ENCODE results near the gene BTBD7. TPM values are rescaled to one million over a fixed set of nuclear protein-coding genes. Genes with fewer than 3 reads are reported as not detected.

The BTBD7 gene
- total RNA-seq, 1 donor from 2014 or later = 39.4 TPM

DNA sequence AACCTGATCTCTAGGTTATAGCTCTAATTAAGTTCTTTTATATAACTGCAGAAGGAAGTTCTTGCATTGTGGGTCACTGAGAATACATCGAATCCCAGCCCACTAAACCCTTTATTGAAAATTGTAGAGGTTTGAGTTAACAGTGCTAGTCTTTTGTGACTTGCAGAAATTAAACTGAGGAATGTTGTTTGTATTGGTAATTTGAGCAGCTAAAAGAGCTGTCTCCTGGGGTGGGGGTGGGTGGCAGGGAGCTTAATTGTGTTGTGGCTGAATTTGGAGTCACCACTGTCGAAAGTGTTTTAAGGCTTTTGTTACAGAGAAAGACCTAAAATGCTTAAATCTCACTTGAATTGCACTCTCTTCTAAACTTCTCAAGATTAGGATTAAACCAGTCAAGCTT is 11.0 kb upstream of the BTBD7 start:
- no peak for ATAC-seq
- Histone ChIP-seq H3K27me3 (ENCODE audit: low read depth) (no peaks in the 10 kb centered on the region), H3K4me1 (no peaks in the 10 kb centered on the region), H3K9me3 (no peaks in the 10 kb centered on the region), H3K36me3 (no peaks in the 10 kb centered on the region), H3K27ac (no peak overlapping the region), H3K4me3 (no peak overlapping the region)
- intact Hi-C loops (cut with DNase I) = no loop called here
- no peak for TF ChIP-seq CTCF (IDR thresholded peaks at IDR 0.05)
- DNase-seq = no peak

DNA sequence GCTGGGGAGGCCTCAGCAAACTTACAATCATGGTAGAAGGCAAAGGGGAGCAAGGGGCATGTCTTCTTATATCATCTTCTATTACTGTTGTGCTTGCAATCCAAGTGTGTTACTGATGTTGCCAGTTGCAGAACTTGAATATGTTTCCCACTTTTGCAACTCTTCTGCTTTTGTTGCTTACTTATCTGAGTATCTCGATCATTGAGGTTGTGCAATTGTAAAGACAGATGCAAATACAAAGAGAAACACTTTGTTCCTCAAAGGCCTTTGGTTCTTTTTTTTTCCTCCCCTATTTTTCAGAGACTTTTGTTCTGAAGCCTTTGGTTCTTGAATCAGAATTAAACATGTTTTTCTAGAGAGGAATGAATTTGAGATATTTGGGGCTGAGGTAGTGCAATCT is 10.4 kb upstream of the BTBD7 start:
- DNase-seq (no peak), ATAC-seq (no peak)
- Histone ChIP-seq H3K27ac (no peak overlapping the region), H3K4me3 (no peak overlapping the region), H3K4me1 (no peaks in the 10 kb centered on the region), H3K27me3 (ENCODE audit: low read depth) (no peaks in the 10 kb centered on the region), H3K36me3 (no peaks in the 10 kb centered on the region), H3K9me3 (no peaks in the 10 kb centered on the region)
- no peak for TF ChIP-seq CTCF (IDR thresholded peaks at IDR 0.05)
- intact Hi-C loops (cut with DNase I) = no loop called here

GRCh38 chr14:93337884-93338283 is 5.0 kb upstream of the BTBD7 start:
- ATAC-seq = no peak
- Histone ChIP-seq H3K36me3 (no peaks in the 10 kb centered on the region), H3K27me3 (ENCODE audit: low read depth) (no peaks in the 10 kb centered on the region), H3K27ac (no peak overlapping the region), H3K9me3 (no peaks in the 10 kb centered on the region), H3K4me3 (no peak overlapping the region), H3K4me1 (peaks cover 9% of the 10 kb centered on the region)
- DNase-seq = no peak
- intact Hi-C loops (cut with DNase I) = no loop called here
- no peak for TF ChIP-seq CTCF (IDR thresholded peaks at IDR 0.05)

DNA sequence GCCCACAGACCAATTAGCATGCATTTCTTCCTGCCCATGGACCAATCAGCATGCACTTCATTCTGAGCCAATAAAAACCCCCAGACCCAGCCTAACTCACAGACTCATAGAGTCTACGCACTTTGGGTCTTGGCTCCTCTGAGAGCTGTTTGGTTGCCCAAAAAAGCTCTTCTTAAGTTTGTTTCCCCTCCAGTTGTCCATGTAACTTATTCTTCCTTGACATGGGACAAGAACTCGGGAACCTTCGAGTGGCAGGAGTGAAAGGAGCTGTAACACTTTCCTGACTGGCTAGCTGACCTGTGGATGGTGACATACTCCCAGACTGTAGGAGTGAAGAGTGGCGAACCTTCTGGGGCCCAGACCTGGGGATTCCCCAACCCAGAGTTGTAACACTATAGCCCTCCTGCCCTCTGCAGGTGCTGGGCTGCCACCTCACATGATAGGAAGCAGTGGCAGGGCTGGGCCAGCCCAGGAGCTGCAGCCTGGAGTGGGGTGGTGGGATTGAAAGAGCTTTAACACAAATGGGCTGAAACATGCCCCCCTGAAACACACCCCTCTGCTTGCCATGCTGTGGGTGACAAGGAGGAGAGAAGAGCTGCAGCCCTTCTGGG is 4.4 kb upstream of the BTBD7 start:
- Histone ChIP-seq H3K27me3 (ENCODE audit: low read depth) (no peaks in the 10 kb centered on the region), H3K27ac (no peak overlapping the region)
- DNase-seq = no peak

GRCh38 chr14:93333631-93334103 is 831 bp upstream of the BTBD7 start:
- peaks cover 41% of the 10 kb centered on the region for H3K4me1 ChIP-seq
- DNase-seq (no peak), ATAC-seq (no peak)
- peak overlapping the region; percentile 95 for H3K27ac ChIP-seq
- no peaks in the 10 kb centered on the region for H3K36me3 ChIP-seq
- intact Hi-C loops (cut with DNase I) = no loop called here
- H3K9me3 ChIP-seq = no peaks in the 10 kb centered on the region
- TF ChIP-seq CTCF (IDR thresholded peaks at IDR 0.05) = no peak
- H3K4me3 ChIP-seq = peak overlapping the region; percentile 76
- H3K27me3 ChIP-seq (ENCODE audit: low read depth) = no peaks in the 10 kb centered on the region

More for the DNA sequence above, 4.4 kb upstream of the BTBD7 start:
- no peaks in the 10 kb centered on the region for H3K36me3 ChIP-seq
- peaks cover 9% of the 10 kb centered on the region for H3K4me1 ChIP-seq
- ATAC-seq = no peak
- H3K4me3 ChIP-seq = no peak overlapping the region
- intact Hi-C loops (cut with DNase I) = no loop called here
- no peak for TF ChIP-seq CTCF (IDR thresholded peaks at IDR 0.05)
- H3K9me3 ChIP-seq = no peaks in the 10 kb centered on the region

All from lower lobe of right lung (tissue), 2 donors.